GM19035 (cell line): Measurements from ENCODE around the gene PROZ.
"Not testable (repeated sequence)": the region's sequence is repeated elsewhere in the genome, so short reads cannot be mapped to it uniquely, and the experiment has no call there.

Experiments used
- ATAC-seq: cut with Tn5 transposase; IDR thresholded peaks from one replicate; pipeline ENCODE4 v1.9.1; 2021; ENCODE audit not compliant: unreplicated experiment

The PROZ gene, protein sequence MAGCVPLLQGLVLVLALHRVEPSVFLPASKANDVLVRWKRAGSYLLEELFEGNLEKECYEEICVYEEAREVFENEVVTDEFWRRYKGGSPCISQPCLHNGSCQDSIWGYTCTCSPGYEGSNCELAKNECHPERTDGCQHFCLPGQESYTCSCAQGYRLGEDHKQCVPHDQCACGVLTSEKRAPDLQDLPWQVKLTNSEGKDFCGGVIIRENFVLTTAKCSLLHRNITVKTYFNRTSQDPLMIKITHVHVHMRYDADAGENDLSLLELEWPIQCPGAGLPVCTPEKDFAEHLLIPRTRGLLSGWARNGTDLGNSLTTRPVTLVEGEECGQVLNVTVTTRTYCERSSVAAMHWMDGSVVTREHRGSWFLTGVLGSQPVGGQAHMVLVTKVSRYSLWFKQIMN

DNA sequence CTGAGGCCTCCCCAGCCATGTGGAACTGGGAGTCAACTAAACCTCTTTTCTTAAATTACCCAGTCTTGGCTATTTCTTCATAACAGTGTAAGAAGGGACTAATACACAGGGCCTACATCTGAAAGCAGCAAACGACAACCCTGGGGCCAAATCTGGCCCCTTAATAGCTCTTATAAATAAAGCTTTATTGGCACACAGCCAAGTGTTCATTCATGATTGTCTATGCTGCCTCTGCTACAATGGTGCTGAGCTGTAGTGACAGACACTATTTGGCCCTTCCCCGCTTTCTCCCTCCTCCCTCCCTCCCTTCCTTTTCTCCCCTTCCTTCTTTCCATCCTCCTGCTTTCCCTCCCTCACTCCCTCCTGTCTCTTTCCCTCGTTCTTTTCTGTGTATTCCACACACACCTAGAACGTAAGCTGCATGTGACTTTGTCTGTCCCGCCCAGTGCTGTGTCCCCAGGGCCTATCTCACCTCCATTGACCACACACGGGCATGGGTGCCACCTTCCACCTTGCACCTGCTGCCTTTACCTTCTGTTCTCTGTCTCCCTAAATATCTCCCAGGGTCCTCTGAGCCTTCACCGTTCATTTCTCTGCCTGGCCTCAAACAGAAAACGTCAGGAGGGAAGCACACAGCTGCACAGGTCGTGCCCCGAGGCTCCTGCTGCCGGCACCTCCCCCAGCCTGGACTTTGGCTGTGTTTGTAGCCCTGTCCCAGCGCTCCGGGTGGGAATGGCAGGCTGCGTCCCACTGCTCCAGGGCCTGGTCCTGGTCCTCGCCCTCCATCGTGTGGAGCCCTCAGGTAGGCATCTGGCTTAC, at the start of gene PROZ:
Gene PROZ, plus strand, starts transcription at position 720 of the 819 bp plus-strand sequence. Its CDS starts 13 bp downstream, at position 733.
- no peak for ATAC-seq

DNA sequence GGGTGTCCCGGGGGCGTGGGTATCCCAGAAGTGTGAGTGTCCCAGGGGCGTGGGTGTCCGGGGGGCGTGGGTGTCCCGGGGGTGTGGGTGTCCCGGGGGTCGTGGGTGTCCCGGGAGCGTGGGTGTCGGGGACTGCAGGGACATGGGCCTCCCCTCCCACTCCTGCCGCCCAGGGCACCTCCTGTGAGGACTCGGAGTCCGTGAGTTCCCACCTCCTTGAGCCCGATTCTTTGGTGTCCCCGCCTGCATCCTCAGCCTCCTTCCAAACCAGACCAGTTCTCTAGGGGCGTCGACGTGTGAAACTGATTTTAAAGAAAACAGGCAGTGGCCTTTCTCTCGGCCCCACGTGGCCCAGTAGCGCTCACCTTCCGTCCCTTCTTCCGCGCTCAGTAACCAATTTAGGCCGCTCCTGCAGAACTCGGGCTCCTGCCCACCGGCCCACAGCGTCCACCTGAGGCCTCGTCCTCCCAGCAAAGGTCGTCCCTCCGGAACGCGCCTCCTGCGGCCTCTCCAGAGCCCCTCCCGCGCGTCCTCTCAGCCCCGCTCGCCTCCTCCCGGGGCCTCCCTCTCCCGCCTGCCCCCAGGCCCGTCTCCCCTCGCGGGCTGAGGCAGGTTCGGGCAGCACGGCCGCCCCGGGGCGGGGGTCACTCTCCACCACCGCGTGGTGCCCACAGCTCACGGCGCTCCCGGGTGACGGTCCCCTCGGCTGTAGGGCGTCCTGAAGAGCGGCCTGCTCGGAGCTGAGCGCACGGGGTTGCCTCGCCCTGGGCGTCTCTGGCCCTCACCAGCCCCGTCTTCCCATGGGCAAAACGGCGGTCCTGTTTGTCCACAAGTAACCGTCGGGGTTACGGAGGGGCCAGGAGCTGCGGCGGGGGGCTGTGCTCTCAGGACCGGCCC, 49.0 kb upstream of the PROZ start:
- no peak for ATAC-seq

DNA sequence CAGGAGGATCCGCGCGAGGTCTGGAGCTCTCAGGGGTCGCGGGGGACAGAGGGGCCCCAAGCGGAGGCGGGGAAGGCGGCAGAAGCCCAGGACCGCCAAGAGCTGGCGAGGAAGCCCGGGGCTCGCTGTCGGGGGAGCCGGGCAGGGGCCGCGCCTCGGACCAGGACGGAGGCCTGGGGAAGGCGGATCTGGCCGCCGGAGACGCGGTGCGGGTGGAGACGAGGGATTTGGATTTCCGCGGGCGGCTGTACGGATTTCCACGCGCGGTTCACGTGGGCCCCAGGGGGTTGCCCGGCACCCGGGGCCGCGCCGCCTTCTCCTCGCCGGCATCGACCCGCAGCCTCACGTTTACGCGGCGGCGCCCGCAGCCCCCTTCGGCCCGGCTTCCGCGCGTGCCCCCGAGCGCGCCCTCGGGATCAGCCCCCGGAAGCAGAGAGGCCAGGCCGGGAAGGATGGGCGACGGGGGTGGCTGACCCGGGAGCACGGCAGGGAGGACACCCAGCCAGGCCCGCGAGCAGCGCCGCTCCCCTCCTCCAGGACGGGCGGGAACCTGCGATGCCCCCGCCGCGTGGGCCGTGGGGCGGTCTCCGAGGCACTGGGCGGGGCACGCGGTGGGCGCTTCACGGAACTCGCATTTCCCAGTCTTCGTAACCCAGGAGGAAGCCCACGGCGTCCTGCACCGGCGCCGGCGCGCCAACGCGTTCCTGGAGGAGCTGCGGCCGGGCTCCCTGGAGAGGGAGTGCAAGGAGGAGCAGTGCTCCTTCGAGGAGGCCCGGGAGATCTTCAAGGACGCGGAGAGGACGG, 48.2 kb upstream of the PROZ start:
- no peak for ATAC-seq

DNA sequence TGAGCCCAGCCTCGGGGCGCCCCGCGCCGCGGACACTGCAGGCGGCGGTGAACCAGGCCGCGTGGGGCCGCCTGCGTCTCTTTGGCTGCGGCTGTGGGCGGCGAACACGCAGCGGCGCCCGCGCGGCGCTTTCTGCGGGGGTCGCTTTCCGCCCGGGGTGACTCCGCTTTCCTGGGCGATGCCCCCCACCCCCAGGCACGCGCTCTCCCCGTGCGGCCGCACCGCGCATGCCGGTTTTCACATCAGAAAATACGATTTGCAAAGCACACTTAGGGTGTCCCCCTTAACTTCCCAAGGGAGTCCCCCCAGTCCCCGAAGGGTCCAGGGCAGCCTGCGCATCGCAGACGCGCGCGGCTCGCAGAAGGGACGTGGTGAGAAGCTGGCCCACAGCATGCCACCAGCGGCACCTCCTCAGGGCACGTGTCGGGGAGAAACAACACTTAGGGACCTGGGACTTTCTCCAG, 47.6 kb upstream of the PROZ start:
- no peak for ATAC-seq

DNA sequence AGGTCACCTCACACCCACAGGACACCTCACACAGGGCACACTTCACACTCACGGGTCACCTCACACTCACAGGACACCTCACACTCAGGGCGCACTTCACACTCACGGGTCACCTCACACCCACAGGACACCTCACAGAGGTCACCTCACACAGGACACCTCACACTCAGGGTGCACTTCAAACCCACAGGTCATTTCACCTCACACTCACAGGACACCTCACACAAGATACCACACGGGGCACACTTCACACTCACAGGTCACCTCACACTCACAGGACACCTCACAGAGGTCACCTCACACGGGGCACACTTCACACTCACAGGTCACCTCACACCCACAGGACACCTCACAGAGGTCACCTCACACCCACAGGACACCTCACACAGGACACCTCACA, 46.6 kb upstream of the PROZ start:
- ATAC-seq: not testable (repeated sequence)

DNA sequence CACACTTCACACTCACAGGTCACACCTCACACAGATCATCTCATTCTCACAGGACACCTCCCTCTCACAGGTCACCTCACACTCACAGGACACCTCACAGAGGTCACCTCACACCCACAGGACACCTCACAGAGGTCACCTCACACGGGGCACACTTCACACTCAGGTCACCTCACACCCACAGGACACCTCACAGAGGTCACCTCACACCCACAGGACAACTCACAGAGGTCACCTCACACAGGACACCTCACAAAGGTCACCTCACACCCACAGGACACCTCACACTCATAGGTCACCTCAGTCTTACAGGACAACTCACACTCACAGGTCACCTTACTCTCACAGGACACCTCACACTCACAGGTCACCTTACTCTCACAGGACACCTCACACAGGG, 46.0 kb upstream of the PROZ start:
- ATAC-seq: not testable (repeated sequence)

DNA sequence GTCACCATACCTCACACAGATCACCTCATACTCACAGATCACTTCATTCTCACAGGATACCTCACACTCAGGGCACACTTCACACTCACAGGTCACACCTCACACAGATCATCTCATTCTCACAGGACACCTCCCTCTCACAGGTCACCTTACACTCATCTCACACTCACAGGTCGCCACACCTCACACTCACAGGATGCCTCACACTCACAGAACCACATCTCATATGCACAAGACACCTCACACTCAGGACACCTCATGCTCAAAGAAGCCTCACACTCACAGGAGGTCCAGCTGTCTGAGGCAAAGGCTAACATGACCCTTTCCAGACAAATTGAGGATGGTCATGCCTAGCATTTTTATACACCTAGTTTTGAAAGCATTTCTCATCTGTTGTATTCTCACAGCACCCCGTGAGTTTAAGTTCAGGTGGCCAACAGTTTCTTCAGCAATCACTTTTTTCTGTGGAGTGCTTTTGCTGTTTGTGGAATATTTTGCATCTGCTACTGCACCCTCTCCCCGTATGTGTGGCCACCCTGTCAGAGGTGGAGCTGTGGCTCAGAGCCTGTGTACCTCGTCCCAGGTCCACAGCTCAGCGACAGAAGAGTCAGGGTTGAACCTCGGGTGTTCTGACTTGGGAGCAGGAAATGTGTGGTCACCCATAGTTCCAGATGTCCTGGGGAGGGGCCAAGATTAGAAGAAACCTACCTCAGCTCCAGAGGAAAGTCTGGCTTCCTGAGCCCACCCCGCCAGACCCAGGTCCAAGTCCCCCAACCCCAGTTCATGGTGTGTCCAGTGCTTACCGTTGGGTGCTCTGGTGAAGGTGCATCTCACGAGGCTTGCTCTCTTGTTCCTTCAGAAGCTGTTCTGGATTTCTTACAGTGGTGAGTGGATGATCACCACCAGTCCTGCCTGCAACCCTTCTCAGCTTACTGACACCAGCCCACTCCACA, 45.3 kb upstream of the PROZ start:
- ATAC-seq: no peak

DNA sequence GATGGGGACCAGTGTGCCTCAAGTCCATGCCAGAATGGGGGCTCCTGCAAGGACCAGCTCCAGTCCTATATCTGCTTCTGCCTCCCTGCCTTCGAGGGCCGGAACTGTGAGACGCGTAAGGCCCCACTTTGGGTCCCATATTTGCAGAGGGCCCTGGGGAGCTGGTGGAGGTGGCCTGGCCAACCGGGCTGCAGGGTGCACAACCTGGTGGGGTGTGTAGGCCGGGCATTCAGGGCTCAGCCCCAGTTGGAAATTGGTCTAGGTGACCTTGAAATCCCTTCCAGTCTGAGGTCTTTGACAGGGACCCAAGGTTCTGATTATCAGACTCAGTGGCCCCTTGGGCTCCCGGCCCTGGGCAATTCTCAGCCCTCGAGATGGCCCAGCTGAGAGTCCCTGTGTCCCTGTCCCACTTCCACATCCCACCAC, 44.6 kb upstream of the PROZ start:
- no peak for ATAC-seq

DNA sequence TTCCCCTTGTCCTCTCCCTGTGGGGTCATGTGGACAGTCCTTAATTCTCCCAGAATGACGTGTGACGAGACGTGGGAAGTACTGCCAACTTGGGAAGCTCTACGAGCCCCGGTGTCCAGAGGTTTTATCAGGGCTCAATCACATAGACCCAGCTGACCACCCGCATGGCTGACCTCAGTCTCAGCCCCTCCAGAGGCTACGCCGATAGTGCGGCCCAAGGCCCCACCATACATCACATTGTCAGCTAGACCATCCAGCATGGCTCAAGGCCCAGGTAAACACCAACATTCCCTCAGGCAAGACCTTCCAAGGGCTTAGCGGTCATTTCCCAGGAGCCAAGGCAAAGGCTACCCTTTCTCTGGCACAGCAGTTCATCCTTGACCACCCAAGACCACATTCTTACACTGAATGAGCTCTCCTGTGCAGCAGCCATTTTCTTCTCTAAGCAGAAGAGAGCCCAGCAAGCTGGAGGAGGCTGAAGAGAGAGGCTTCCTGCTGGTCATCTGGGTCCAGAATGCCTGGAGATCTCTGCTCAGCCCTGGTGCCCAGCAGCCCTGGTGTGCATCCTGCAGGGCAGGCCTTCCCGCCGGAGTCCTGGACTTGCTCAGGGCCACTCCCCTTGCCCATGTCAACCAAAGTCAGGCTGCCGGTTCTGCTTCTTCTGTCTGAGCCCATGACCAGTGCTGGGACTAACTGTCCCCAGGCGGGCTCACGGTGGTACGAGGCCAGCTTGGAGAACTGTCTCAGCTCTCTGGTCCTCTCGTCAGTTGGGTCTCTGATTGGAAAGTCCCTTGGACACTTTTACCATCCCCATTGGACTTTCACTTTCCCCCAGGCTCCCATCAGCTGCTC, 43.7 kb upstream of the PROZ start:
- ATAC-seq: no peak

DNA sequence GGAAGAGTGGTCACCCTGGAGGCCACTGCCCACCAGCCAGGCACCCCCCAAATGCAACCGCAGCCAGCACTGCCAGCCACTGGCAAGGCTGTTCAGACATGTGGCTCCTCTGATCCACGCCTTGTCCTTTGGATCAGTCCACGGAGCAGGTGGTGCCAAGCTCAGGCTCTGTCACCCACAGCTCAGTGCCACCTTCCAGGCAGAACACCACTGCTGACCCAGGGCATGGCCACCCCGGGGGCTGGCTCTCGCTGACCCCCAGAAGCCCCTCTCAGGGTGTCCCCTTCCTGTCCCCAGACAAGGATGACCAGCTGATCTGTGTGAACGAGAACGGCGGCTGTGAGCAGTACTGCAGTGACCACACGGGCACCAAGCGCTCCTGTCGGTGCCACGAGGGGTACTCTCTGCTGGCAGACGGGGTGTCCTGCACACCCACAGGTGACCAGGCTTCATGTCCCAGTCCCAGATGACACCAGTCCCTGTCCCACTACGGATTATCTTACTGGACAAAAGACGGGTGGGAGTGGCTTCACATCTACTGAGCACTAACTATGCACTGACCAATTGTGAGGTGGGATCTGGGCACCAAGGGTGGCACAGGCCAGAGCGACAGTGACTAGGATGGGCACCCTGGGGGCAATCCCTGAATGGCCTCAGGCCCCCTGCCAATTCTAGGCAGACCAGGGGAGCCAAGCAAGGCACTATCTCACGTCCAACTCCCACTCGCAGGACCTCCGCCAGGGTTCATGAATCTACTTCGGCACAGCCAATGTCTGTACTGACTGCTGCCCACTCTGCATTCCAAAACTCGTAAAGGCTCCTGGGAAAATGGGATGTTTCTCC, 42.9 kb upstream of the PROZ start:
- no peak for ATAC-seq

DNA sequence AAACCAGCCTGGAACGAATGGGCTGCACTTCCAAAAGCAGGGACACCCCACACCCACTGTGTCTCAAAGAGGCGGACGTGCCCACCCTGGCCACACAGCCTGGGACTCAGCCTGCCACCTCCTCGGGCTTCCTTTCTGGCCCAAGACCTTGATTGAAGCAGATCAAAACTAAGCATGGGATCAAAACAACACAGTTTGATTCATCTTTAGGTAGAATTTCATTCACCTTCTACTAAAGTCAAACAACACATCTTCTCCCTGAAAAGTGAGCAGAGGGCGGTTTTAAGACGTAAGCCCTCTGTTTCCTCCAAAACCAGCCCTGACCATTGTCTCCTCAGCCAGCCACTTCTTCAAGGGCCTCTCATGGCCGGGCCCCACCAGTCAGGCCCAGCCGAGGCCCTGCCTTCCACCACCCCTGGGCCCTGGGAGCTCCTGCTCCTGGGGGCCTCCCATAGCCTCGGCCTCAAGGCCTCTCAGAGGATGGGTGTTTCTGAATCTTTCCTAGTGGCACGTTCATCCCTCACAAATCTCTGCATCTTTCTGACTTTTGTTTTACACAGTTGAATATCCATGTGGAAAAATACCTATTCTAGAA, 42.1 kb upstream of the PROZ start:
- ATAC-seq: no peak

DNA sequence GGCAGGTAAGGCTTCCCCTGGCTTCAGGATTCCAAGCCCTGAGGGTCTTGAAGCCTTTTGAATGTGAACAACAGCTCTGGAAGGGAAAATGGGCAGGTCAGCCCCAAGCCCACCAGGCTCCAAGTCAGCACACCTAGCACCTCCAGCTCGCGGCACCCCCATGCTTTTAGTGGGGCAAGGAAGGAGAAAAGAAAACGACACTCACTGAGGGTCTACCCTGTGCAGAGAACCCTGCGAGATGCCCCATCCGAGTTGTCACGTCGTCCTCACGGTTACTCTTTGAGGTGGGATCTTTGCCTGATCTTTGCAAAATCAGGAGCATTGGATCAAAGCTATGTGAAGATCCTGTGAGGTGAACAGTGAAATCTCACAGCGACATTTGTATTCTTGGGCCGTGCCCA, 41.6 kb upstream of the PROZ start:
- no peak for ATAC-seq

DNA sequence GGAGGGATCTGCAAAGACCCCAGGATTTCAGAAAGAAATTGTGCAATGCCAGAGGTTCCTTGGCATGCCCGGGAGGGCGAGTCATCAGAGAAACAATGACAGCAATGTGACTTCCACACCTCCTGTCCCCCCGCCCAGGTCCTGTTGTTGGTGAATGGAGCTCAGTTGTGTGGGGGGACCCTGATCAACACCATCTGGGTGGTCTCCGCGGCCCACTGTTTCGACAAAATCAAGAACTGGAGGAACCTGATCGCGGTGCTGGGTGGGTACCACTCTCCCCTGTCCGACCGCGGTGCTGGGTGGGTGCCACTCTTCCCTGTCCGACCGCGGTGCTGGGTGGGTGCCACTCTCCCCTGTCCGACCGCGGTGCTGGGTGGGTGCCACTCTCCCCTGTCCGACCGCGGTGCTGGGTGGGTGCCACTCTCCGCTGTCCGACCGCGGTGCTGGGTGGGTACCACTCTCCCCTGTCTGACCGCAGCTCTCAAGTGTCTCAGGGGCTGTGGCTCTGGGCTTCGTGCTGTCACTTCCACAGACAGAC, 41.0 kb upstream of the PROZ start:
- ATAC-seq: no peak

DNA sequence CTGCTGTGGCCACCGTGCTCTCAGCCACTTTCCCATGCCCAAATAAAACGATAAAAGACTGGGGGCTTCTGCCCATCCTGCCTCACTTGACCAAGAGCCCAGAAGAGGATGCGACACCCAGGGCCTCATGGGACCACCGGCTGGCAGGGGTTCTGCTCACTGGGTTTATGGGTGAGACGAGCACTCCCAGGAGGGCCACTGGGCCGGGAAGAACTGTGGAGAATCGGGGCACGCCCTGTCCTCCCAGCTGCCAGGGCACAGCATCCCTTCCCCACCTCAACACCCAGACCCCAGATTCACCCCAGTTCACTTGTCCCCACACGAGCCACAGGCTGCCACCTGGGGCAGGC, 40.6 kb upstream of the PROZ start:
- ATAC-seq: no peak

DNA sequence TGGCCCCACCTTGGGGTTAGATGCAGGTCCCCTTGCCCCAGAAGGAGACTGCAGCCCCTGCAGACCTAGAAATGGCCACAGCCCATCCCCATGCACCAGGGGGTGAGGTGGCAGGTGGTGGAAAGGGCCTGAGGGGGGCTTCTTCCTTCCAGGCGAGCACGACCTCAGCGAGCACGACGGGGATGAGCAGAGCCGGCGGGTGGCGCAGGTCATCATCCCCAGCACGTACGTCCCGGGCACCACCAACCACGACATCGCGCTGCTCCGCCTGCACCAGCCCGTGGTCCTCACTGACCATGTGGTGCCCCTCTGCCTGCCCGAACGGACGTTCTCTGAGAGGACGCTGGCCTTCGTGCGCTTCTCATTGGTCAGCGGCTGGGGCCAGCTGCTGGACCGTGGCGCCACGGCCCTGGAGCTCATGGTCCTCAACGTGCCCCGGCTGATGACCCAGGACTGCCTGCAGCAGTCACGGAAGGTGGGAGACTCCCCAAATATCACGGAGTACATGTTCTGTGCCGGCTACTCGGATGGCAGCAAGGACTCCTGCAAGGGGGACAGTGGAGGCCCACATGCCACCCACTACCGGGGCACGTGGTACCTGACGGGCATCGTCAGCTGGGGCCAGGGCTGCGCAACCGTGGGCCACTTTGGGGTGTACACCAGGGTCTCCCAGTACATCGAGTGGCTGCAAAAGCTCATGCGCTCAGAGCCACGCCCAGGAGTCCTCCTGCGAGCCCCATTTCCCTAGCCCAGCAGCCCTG, 40.0 kb upstream of the PROZ start:
- ATAC-seq: no peak
